GM06990 (cell line): ENCODE results near the gene RNF181.
"Not testable (repeated sequence)": the region's sequence is repeated elsewhere in the genome, so short reads cannot be mapped to it uniquely, and the experiment has no call there.

ENCODE experiments used
- DNase-seq: peaks from one replicate; pipeline ENCODE4 v3.0.0-alpha.2; 2011; ENCODE audit not compliant: insufficient read length; ENCODE audit errors: extremely low read depth
- H3K27me3 ChIP-seq: replicated peaks from 2 replicates; pipeline ENCODE4 v1.6.0; 2011; ENCODE audit warnings: low read length; ENCODE audit not compliant: control insufficient read depth, insufficient read depth
- H3K36me3 ChIP-seq: 2 replicates; pipeline ENCODE4 v1.5.1; 2011; ENCODE audit warnings: low read length; ENCODE audit not compliant: control insufficient read depth, insufficient read depth
- H3K4me3 ChIP-seq: replicated peaks from 2 replicates; pipeline ENCODE4 v1.5.1; 2011; ENCODE audit warnings: low read depth, mild to moderate bottlenecking, control low read depth, low read length
- CTCF ChIP-seq: IDR thresholded peaks from 2 replicates; pipeline ENCODE4 v1.5.1; 2011; ENCODE audit warnings: low read length, control low read depth, mild to moderate bottlenecking, inconsistent platforms; ENCODE audit not compliant: insufficient read depth, poor library complexity, severe bottlenecking

RNF181 gene

GRCh38 chr2:85599468-85600234, 4.1 kb downstream of the RNF181 start:
- TF ChIP-seq CTCF = no peak

GRCh38 chr2:85600235-85600575, 4.7 kb downstream of the RNF181 start:
- H3K36me3 ChIP-seq = peaks cover 8% of the 10 kb centered on the region
- DNase-seq = no peak

More at GRCh38 chr2:85599468-85600234, 4.1 kb downstream of the RNF181 start:
- H3K27me3 ChIP-seq = no peaks in the 10 kb centered on the region
- H3K36me3 ChIP-seq = peaks cover 8% of the 10 kb centered on the region
- no peak overlapping the region for H3K4me3 ChIP-seq
- no peak for DNase-seq

GRCh38 chr2:85600951-85601770, 5.6 kb downstream of the RNF181 start:
- Histone ChIP-seq H3K4me3 (no peak overlapping the region), H3K36me3 (peaks cover 8% of the 10 kb centered on the region), H3K27me3 (no peaks in the 10 kb centered on the region)
- no peak for DNase-seq
- TF ChIP-seq CTCF = no peak

More at GRCh38 chr2:85600235-85600575, 4.7 kb downstream of the RNF181 start:
- no peak overlapping the region for H3K4me3 ChIP-seq
- no peak for TF ChIP-seq CTCF
- H3K27me3 ChIP-seq = no peaks in the 10 kb centered on the region

- no peaks in the 10 kb centered on the region for H3K27me3 ChIP-seq
- H3K4me3 ChIP-seq = peak overlapping the region; percentile 68
- TF ChIP-seq CTCF = no peak
- DNase-seq = no peak
- H3K36me3 ChIP-seq = peaks cover 5% of the 10 kb centered on the region
These were observed 6.4 kb downstream of the RNF181 start for GRCh38 chr2:85601771-85602475.

- Histone ChIP-seq H3K4me3 (peak within 1 kb of the TSS; percentile 90), H3K36me3 (no peaks in the 10 kb centered on the region; the same call in 1 of the 2 replicates), H3K27me3 (no peaks in the 10 kb centered on the region)
- peak; percentile 27 for TF ChIP-seq CTCF
- DNase-seq = peak; percentile 92
These were observed 7.1 kb downstream of the RNF181 start, which contains the start of gene TMEM150A for GRCh38 chr2:85602476-85603234. Gene TMEM150A (minus strand): TSS chr2:85602698. CDS start chr2:85601948, 750 bp downstream.

GRCh38 chr2:85604133-85604444, 8.5 kb downstream of the RNF181 start:
- H3K27me3 ChIP-seq, DNase-seq, H3K36me3 ChIP-seq, H3K4me3 ChIP-seq: not testable (repeated sequence)
